ENCODE measurements around the gene NKAPL. TPM values are rescaled to one million over a fixed set of nuclear protein-coding genes. Genes with fewer than 3 reads are reported as not detected.

NKAPL gene
- total and polyA plus RNA-seq, 2 of the 13 experiments (the other 11 are each of a cell fraction or from before 2014, with no cell fraction given): not detected

DNA sequence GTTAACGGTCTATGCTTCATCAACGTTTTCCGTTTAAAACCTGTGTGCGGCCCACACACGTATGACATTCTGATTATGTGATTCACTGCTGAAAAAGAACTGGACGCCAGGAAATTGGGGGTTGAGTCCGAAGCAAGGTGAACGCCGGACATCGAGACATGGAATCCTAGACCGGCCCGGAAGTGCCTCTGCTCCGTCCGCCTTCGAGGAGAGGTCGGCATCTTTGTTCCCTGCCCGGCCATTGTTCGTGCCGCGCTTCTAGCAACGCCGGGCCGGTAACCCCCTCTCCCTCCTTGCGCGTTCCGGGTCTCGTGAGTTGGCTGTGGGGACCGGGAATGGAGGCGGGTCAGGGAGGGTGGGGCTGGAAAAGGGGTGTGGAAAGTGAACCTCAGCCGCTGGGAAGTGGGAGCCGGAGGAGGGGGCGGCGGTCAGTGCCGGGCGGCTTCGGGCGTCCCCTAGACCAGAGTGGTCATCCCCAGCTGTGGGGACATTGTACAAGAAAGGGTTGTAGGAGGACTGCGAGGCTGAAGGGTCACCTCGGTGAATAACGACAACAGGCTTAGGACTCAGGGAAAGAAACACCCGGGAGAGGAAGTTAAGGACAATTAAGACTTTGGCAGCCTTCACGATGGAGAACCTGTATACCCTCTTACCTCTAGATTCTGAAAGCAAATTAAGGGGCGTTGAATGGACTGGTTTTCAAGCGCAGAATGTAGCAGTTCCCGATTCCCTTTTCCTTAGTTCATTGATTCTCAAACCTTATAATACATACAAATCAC is 33.9 kb upstream of the NKAPL start, which contains the start of gene ZSCAN9 (continued):
- TF ChIP-seq, protein P1, sequence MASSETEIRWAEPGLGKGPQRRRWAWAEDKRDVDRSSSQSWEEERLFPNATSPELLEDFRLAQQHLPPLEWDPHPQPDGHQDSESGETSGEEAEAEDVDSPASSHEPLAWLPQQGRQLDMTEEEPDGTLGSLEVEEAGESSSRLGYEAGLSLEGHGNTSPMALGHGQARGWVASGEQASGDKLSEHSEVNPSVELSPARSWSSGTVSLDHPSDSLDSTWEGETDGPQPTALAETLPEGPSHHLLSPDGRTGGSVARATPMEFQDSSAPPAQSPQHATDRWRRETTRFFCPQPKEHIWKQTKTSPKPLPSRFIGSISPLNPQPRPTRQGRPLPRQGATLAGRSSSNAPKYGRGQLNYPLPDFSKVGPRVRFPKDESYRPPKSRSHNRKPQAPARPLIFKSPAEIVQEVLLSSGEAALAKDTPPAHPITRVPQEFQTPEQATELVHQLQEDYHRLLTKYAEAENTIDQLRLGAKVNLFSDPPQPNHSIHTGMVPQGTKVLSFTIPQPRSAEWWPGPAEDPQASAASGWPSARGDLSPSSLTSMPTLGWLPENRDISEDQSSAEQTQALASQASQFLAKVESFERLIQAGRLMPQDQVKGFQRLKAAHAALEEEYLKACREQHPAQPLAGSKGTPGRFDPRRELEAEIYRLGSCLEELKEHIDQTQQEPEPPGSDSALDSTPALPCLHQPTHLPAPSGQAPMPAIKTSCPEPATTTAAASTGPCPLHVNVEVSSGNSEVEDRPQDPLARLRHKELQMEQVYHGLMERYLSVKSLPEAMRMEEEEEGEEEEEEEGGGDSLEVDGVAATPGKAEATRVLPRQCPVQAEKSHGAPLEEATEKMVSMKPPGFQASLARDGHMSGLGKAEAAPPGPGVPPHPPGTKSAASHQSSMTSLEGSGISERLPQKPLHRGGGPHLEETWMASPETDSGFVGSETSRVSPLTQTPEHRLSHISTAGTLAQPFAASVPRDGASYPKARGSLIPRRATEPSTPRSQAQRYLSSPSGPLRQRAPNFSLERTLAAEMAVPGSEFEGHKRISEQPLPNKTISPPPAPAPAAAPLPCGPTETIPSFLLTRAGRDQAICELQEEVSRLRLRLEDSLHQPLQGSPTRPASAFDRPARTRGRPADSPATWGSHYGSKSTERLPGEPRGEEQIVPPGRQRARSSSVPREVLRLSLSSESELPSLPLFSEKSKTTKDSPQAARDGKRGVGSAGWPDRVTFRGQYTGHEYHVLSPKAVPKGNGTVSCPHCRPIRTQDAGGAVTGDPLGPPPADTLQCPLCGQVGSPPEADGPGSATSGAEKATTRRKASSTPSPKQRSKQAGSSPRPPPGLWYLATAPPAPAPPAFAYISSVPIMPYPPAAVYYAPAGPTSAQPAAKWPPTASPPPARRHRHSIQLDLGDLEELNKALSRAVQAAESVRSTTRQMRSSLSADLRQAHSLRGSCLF (CRISPR knock-in tag; IDR thresholded peaks at IDR 0.05; ENCODE audit: borderline replicate concordance): no peak
- no peak for TF ChIP-seq ZFP82 (CRISPR knock-in tag; IDR thresholded peaks at IDR 0.05; ENCODE audit: borderline replicate concordance)
- no peak for TF ChIP-seq ZBTB21 (CRISPR knock-in tag; IDR thresholded peaks at IDR 0.05)
- 0 out of 2 replicates have a peak, but pooled peaks have one; percentile 58 for TF ChIP-seq MTA3 (CRISPR knock-in tag; IDR thresholded peaks at IDR 0.05)
- peak; percentile 86 for TF ChIP-seq ZNF317 (CRISPR knock-in tag; IDR thresholded peaks at IDR 0.05)
- no peak for TF ChIP-seq ATF7 (IDR thresholded peaks at IDR 0.05)
- TF ChIP-seq ATF7 (CRISPR knock-in tag; IDR thresholded peaks at IDR 0.05): peak; percentile 51; the same call in 1 of the 2 replicates
- peak; percentile 92 for TF ChIP-seq ZBTB7B (CRISPR knock-in tag; IDR thresholded peaks at IDR 0.05)
- TF ChIP-seq RFX5 (IDR thresholded peaks at IDR 0.05; ENCODE audit: low read depth, low read length): no peak
- TF ChIP-seq ONECUT2 (CRISPR knock-in tag; IDR thresholded peaks at IDR 0.05): no peak
- peak; percentile 91 for TF ChIP-seq ZNF792 (CRISPR knock-in tag; IDR thresholded peaks at IDR 0.05)
- no peak for TF ChIP-seq MLLT10 (CRISPR knock-in tag; IDR thresholded peaks at IDR 0.05)
- TF ChIP-seq HDAC2 (CRISPR knock-in tag; IDR thresholded peaks at IDR 0.05): peak; percentile 79
- TF ChIP-seq, protein P2, sequence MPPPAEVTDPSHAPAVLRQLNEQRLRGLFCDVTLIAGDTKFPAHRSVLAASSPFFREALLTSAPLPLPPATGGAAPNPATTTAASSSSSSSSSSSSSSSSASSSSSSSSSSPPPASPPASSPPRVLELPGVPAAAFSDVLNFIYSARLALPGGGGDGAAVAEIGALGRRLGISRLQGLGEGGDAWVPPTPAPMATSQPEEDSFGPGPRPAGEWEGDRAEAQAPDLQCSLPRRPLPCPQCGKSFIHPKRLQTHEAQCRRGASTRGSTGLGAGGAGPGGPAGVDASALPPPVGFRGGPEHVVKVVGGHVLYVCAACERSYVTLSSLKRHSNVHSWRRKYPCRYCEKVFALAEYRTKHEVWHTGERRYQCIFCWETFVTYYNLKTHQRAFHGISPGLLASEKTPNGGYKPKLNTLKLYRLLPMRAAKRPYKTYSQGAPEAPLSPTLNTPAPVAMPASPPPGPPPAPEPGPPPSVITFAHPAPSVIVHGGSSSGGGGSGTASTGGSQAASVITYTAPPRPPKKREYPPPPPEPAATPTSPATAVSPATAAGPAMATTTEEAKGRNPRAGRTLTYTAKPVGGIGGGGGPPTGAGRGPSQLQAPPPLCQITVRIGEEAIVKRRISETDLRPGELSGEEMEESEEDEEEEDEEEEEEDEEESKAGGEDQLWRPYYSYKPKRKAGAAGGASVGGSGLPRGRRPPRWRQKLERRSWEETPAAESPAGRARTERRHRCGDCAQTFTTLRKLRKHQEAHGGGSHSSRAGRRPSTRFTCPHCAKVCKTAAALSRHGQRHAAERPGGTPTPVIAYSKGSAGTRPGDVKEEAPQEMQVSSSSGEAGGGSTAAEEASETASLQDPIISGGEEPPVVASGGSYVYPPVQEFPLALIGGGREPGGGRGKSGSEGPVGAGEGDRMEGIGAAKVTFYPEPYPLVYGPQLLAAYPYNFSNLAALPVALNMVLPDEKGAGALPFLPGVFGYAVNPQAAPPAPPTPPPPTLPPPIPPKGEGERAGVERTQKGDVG (CRISPR knock-in tag; IDR thresholded peaks at IDR 0.05; ENCODE audit: borderline replicate concordance): no peak
- TF ChIP-seq PLRG1 (conservative IDR thresholded peaks at IDR 0.05): no peak
- peak; percentile 98 for TF ChIP-seq ZNF572 (CRISPR knock-in tag; IDR thresholded peaks at IDR 0.05)
- TF ChIP-seq ZNF777 (CRISPR knock-in tag; IDR thresholded peaks at IDR 0.05): peak; percentile 54; the same call in 1 of the 2 replicates
- TF ChIP-seq ZNF816 (CRISPR knock-in tag; IDR thresholded peaks at IDR 0.05; ENCODE audit: borderline replicate concordance): peak; percentile 86; the same call in 1 of the 2 replicates
- TF ChIP-seq PITX1 (CRISPR knock-in tag; IDR thresholded peaks at IDR 0.05): peak; percentile 78; the same call in 1 of the 2 replicates
- TF ChIP-seq, protein P3, sequence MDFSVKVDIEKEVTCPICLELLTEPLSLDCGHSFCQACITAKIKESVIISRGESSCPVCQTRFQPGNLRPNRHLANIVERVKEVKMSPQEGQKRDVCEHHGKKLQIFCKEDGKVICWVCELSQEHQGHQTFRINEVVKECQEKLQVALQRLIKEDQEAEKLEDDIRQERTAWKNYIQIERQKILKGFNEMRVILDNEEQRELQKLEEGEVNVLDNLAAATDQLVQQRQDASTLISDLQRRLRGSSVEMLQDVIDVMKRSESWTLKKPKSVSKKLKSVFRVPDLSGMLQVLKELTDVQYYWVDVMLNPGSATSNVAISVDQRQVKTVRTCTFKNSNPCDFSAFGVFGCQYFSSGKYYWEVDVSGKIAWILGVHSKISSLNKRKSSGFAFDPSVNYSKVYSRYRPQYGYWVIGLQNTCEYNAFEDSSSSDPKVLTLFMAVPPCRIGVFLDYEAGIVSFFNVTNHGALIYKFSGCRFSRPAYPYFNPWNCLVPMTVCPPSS (IDR thresholded peaks at IDR 0.05): no peak
- peak; percentile 76 for TF ChIP-seq ZNF263 (CRISPR knock-in tag; IDR thresholded peaks at IDR 0.05)
- peak; percentile 77 for TF ChIP-seq ZNF547 (CRISPR knock-in tag; IDR thresholded peaks at IDR 0.05)
- no peak for TF ChIP-seq RBAK (CRISPR knock-in tag; IDR thresholded peaks at IDR 0.05)

Measured in HepG2 (cell line).